Measurements from ENCODE around the gene CBX2.

DNA sequence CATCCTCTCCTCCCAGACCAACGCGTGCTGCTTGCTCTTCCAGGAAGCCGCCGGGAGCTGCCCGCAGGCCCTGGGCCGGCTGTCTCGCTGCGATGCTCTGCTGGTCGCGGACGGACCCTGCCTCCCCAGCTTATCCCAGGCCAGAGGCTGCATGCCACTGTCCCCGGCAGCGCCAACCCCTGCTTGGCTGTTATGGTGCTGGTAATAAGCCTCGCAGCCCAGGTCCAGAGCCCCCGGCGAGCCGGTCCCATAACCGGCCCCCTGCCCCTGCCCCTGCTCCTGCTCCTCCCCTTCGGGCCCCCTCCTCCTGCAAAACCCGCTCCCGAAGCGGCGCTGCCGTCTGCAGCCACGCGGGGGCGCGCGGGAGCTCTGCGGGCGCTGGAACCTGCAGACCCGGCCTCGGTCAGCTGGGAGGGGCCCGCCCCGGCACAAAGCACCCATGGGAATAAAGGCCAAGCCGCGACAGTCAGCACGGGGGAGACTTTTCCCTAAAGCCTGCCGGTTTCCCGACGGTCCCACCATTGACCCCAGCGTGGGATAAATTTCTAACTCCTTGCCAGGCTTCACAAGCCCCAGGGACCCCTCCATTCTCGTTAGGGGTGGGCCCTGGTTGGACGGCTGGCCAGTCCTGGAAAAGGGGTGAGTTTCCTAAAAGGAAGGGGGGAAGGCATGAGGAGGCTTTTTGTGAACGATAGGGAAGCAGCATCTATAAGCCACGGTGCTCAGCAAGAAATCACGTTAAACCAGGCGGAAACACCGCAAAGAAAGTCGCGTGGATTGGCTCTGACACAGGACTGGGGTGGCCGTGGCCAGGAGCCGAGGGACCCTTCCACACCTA, 36.0 kb upstream of the CBX2 start:
- TF ChIP-seq, protein P1, sequence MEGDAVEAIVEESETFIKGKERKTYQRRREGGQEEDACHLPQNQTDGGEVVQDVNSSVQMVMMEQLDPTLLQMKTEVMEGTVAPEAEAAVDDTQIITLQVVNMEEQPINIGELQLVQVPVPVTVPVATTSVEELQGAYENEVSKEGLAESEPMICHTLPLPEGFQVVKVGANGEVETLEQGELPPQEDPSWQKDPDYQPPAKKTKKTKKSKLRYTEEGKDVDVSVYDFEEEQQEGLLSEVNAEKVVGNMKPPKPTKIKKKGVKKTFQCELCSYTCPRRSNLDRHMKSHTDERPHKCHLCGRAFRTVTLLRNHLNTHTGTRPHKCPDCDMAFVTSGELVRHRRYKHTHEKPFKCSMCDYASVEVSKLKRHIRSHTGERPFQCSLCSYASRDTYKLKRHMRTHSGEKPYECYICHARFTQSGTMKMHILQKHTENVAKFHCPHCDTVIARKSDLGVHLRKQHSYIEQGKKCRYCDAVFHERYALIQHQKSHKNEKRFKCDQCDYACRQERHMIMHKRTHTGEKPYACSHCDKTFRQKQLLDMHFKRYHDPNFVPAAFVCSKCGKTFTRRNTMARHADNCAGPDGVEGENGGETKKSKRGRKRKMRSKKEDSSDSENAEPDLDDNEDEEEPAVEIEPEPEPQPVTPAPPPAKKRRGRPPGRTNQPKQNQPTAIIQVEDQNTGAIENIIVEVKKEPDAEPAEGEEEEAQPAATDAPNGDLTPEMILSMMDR (IDR thresholded peaks at IDR 0.05; ENCODE audit: insufficient read depth, low read length), result peak; percentile 59
- TF ChIP-seq POLR2AphosphoS5 (IDR thresholded peaks at IDR 0.05; ENCODE audit: low read depth) (no peak), GABPA (IDR thresholded peaks at IDR 0.05; ENCODE audit: low read depth) (no peak)

Data from HL-60 (cell line).